Pancreas (tissue), 10 donors: Measurements from ENCODE around the gene AOC1. TPM values are rescaled to one million over a fixed set of nuclear protein-coding genes. Genes with fewer than 3 reads are reported as not detected.
"Not testable (repeated sequence)": the region's sequence is repeated elsewhere in the genome, so short reads cannot be mapped to it uniquely, and the experiment has no call there.

Source experiments
- ATAC-seq, 4 donors: fragments of 200-7000 bp; cut with Tn5 transposase; one replicate each; pipeline versions ENCODE4 v1.8.0 to v1.9.1; 2020; ENCODE audit warnings: mild to moderate bottlenecking in 4 of 4, moderate library complexity in 4 of 4
- DNase-seq, 6 donors: peaks; one replicate each; pipeline ENCODE4 v3.0.0-alpha.2; 2020
- FAIRE-seq: peaks from 2 replicates; lab custom pipeline; 2012; peaks lifted over from hg19 to GRCh38; lab: Jason Lieb, UNC
- H3K27ac ChIP-seq, 4 donors: fragments of 200-600 bp; sonication (generic); 1 replicate in 3 of 4; 2 replicates in 1 of 4; pipeline versions ENCODE4 v1.5.0 to v1.8.0; 2020
- H3K27me3 ChIP-seq, 4 donors: fragments of 200-600 bp; one replicate each; pipeline ENCODE4 v1.8.0; 2021
- H3K36me3 ChIP-seq, 3 donors: fragments of 200-600 bp; sonication (generic) in 1 of 3; one replicate each; pipeline versions ENCODE4 v1.5.0 to v1.8.0; 2020 to 2021
- H3K4me1 ChIP-seq, 3 donors: fragments of 200-600 bp; one replicate each; pipeline ENCODE4 v1.8.0; 2021
- H3K4me3 ChIP-seq, 4 donors: fragments of 200-600 bp; sonication (generic) in 2 of 4; one replicate each; pipeline versions ENCODE4 v1.5.0 to v1.8.0; 2020 to 2021
- H3K9me3 ChIP-seq, 4 donors: fragments of 200-600 bp; one replicate each; pipeline ENCODE4 v1.8.0; 2021
- CTCF ChIP-seq, 4 donors: fragments of 200-600 bp; sonication (generic) in 3 of 4; IDR thresholded peaks; one replicate each; pipeline versions ENCODE4 v1.5.0 to v1.8.0; 2021; ENCODE audit warnings: antibody characterized with exemption in 4 of 4
- WGBS, 2 donors: extraction: QIAGEN DNeasy Blood & Tissue Kit; methylation state at CpG; one replicate each; pipeline ENCODE4 v1.1.7; 2013; 5-methylcytosine and 5-hydroxymethylcytosine counted together
- intact Hi-C, 3 donors: fragments of 100-400 bp; cut with DNase I; formaldehyde crosslinking; loops; one replicate each; pipeline versions ENCODE4 v1.11.1 to v1.14.2; 2022
- polyA plus RNA-seq, 2 donors: library from polyadenylated mRNA; stranded (reverse); fragments of 200-250 nt; gene quantifications; one replicate each; pipeline ENCODE4 v1.2.3, GENCODE V29; 2013
- total RNA-seq, 6 donors: library from RNA; stranded (reverse); fragmentation: NEBNext Ultra II Directional in 4 of 6; extraction: Animal tissue kit (Norgen Biotek cat#: 25700) in 4 of 6; gene quantifications; one replicate each; pipeline versions ENCODE4 v1.2.1 to v1.2.4, GENCODE V29; 2021 to 2023
- donor health status: healthy with polysubstance abuse.
- donor health status: DM: no; HTN: no; CAD: no; lungs with moderate emphysema.
- donor health status: DM: no; HTN: no; CAD: no.
- donor health status: control.
- donor health status: control.
- donor health status: Bipolar disorder and iron deficiency.
- donor health status: DM: yes; HTN: yes; CAD: no.
- donor health status: DM: no; HTN: no; CAD: no.
- donor health status: DM: no; HTN: no; CAD: no.
- donor health status: DM: yes; HTN: yes; CAD: no.

AOC1 gene
- total and polyA plus RNA-seq, 8 donors, result 0.12 to 7.1 (median 0.43) TPM

GRCh38 chr7:150908173-150908572, 55.9 kb downstream of the AOC1 start:
- Histone ChIP-seq H3K27ac (no peak overlapping the region), H3K4me1 (peaks cover 0 to 6% (median 0%) of the 10 kb centered on the region in 3 donors), H3K9me3 (no peaks in the 10 kb centered on the region), H3K27me3 (no peaks in the 10 kb centered on the region), H3K36me3 (no peaks in the 10 kb centered on the region), H3K4me3 (no peak overlapping the region)
- 56 to 59% methylated on average over 2 of the region's 2 CpGs for WGBS, 2 donors
- no peak for DNase-seq
- no peak for FAIRE-seq
- TF ChIP-seq CTCF (IDR thresholded peaks at IDR 0.05), result no peak
- no peak for ATAC-seq
- intact Hi-C loops, result no loop called here

GRCh38 chr7:150909200-150909995, 57.1 kb downstream of the AOC1 start:
- H3K27me3 ChIP-seq, result no peaks in the 10 kb centered on the region
- H3K36me3 ChIP-seq, result no peaks in the 10 kb centered on the region
- ATAC-seq (no peak), DNase-seq (no peak), FAIRE-seq (peak; percentile 13)
- H3K9me3 ChIP-seq, result no peaks in the 10 kb centered on the region
- intact Hi-C loops, result no loop called here
- H3K4me3 ChIP-seq, result no peak overlapping the region
- H3K27ac ChIP-seq, result no peak overlapping the region
- H3K4me1 ChIP-seq, result peaks cover 0 to 3% (median 0%) of the 10 kb centered on the region in 3 donors
- 62 to 64% methylated on average over 6 to 8 of the region's 8 CpGs for WGBS, 2 donors
- TF ChIP-seq CTCF (IDR thresholded peaks at IDR 0.05), result no peak

- ATAC-seq, H3K36me3 ChIP-seq, DNase-seq, H3K27me3 ChIP-seq, intact Hi-C loops, H3K4me3 ChIP-seq, H3K27ac ChIP-seq, H3K9me3 ChIP-seq, H3K4me1 ChIP-seq: not testable (repeated sequence)
- 60 to 69% methylated on average over 8 of the region's 8 CpGs for WGBS, 2 donors
- FAIRE-seq, result peak; percentile 68
These were observed 58.1 kb downstream of the AOC1 start for GRCh38 chr7:150910305-150910995.

- no peaks in the 10 kb centered on the region for H3K9me3 ChIP-seq
- no peak overlapping the region for H3K4me3 ChIP-seq
- no peak for FAIRE-seq
- no peak for DNase-seq
- no peaks in the 10 kb centered on the region for H3K27me3 ChIP-seq
- 43 to 47% methylated on average over 12 of the region's 12 CpGs for WGBS, 2 donors
- intact Hi-C loops, result no loop called here
- no peak for TF ChIP-seq CTCF (IDR thresholded peaks at IDR 0.05)
- no peaks in the 10 kb centered on the region for H3K4me1 ChIP-seq
- H3K36me3 ChIP-seq, result no peaks in the 10 kb centered on the region
- H3K27ac ChIP-seq, result no peak overlapping the region
- ATAC-seq, result no peak
These were observed 58.7 kb downstream of the AOC1 start for GRCh38 chr7:150910996-150911422.

Other genes with a start within 250 kb of the AOC1 start
- 1 to 10 TPM; 2.2 to 7.7 (median 4.0) TPM for gene GIMAP6, start 220.1 kb upstream of the AOC1 start, total RNA-seq
- 1 to 10 TPM; 2.9 to 5.7 TPM for gene GIMAP6, start 220.1 kb upstream of the AOC1 start, polyA plus RNA-seq
- gene GIMAP2, start 166.8 kb upstream of the AOC1 start, total RNA-seq, result 1 to 10 TPM in 3 of 6 donors, under 1 TPM in 3; 0.51 to 6.2 (median 1.3) TPM
- 1 to 10 TPM; 1.7 to 2.3 TPM for gene GIMAP2, start 166.8 kb upstream of the AOC1 start, polyA plus RNA-seq
- 1 to 10 TPM in 2 of 6 donors, under 1 TPM in 4; 0.39 to 1.5 (median 0.84) TPM for gene GIMAP1, start 135.9 kb upstream of the AOC1 start, total RNA-seq
- 1 to 10 TPM; 1.5 to 2.0 TPM for gene GIMAP1, start 135.9 kb upstream of the AOC1 start, polyA plus RNA-seq
- gene GIMAP5, start 115.1 kb upstream of the AOC1 start, total RNA-seq, result 1 to 10 TPM in 5 of 6 donors, under 1 TPM in 1; 0.83 to 4.1 (median 2.8) TPM
- 10 to 100 TPM in 1 of 2 donors, 1 to 10 TPM in 1; 7.6 to 17.3 TPM for gene GIMAP5, start 115.1 kb upstream of the AOC1 start, polyA plus RNA-seq
- 10 to 100 TPM; 20.9 to 41.2 (median 30.5) TPM for gene TMEM176B, start 52.2 kb upstream of the AOC1 start, total RNA-seq
- gene TMEM176B, start 52.2 kb upstream of the AOC1 start, polyA plus RNA-seq, result 10 to 100 TPM; 16.4 to 83.9 TPM
- gene TMEM176A, start 51.7 kb upstream of the AOC1 start, total RNA-seq, result 10 to 100 TPM; 13.8 to 27.7 (median 17.7) TPM
- gene TMEM176A, start 51.7 kb upstream of the AOC1 start, polyA plus RNA-seq, result 10 to 100 TPM; 17.4 to 66.9 TPM
- 1 to 10 TPM; 1.4 to 4.4 (median 3.0) TPM for gene KCNH2, start 125.8 kb downstream of the AOC1 start, total RNA-seq
- gene KCNH2, start 125.8 kb downstream of the AOC1 start, polyA plus RNA-seq, result 10 to 100 TPM in 1 of 2 donors, 1 to 10 TPM in 1; 7.4 to 27.9 TPM
- gene NOS3, start 138.5 kb downstream of the AOC1 start, total RNA-seq, result 1 to 10 TPM; 1.0 to 5.1 (median 3.1) TPM
- gene NOS3, start 138.5 kb downstream of the AOC1 start, polyA plus RNA-seq, result 10 to 100 TPM in 1 of 2 donors, 1 to 10 TPM in 1; 6.0 to 12.5 TPM
- gene ATG9B, start 172.0 kb downstream of the AOC1 start, total RNA-seq, result under 1 TPM in 5 of 6 donors, not detected in 1; 0.06 to 0.46 (median 0.20) TPM
- 1 to 10 TPM in 1 of 2 donors, under 1 TPM in 1; 0.72 to 1.5 TPM for gene ATG9B, start 172.0 kb downstream of the AOC1 start, polyA plus RNA-seq
- 10 to 100 TPM in 3 of 6 donors, 1 to 10 TPM in 3; 6.1 to 18.5 (median 10.1) TPM for gene ABCB8, start 175.9 kb downstream of the AOC1 start, total RNA-seq
- 10 to 100 TPM; 23.6 to 29.0 TPM for gene ABCB8, start 175.9 kb downstream of the AOC1 start, polyA plus RNA-seq
- gene ASIC3, start 196.0 kb downstream of the AOC1 start, total RNA-seq, result 1 to 10 TPM in 1 of 6 donors, under 1 TPM in 5; 0.47 to 2.1 (median 0.71) TPM
- gene ASIC3, start 196.0 kb downstream of the AOC1 start, polyA plus RNA-seq, result 1 to 10 TPM; 7.0 to 8.7 TPM
- 1 to 10 TPM; 3.7 to 7.0 (median 4.8) TPM for gene CDK5, start 205.4 kb downstream of the AOC1 start, total RNA-seq
- 1 to 10 TPM; 4.6 to 7.8 TPM for gene CDK5, start 205.4 kb downstream of the AOC1 start, polyA plus RNA-seq
- gene SLC4A2, start 207.1 kb downstream of the AOC1 start, total RNA-seq, result 100 to 1,000 TPM in 1 of 6 donors, 10 to 100 TPM in 5; 69.2 to 117 (median 85.5) TPM
- 100 to 1,000 TPM; 188 to 211 TPM for gene SLC4A2, start 207.1 kb downstream of the AOC1 start, polyA plus RNA-seq
- gene FASTK, start 228.3 kb downstream of the AOC1 start, total RNA-seq, result 10 to 100 TPM; 23.5 to 51.1 (median 35.9) TPM
- 100 to 1,000 TPM; 178 to 265 TPM for gene FASTK, start 228.3 kb downstream of the AOC1 start, polyA plus RNA-seq
- 10 to 100 TPM; 34.5 to 49.8 (median 39.3) TPM for gene TMUB1, start 231.0 kb downstream of the AOC1 start, total RNA-seq
- 100 to 1,000 TPM in 1 of 2 donors, 10 to 100 TPM in 1; 52.8 to 103 TPM for gene TMUB1, start 231.0 kb downstream of the AOC1 start, polyA plus RNA-seq
- 10 to 100 TPM; 41.5 to 81.0 (median 54.7) TPM for gene AGAP3, start 234.0 kb downstream of the AOC1 start, total RNA-seq
- 10 to 100 TPM; 89.8 to 93.9 TPM for gene AGAP3, start 234.0 kb downstream of the AOC1 start, polyA plus RNA-seq